Ovary (tissue), 9 donors: ENCODE results near the gene TNS1. TPM values are rescaled to one million over a fixed set of nuclear protein-coding genes. Genes with fewer than 3 reads are reported as not detected.
A peak's percentile ranks its signal among the peaks of the same experiment; 100 is the strongest.

Experiments used
- DNase-seq, 5 donors: peaks; one replicate each; pipeline ENCODE4 v3.0.0-alpha.2; 2019 to 2020
- H3K27ac ChIP-seq, 2 donors: fragments of 200-600 bp; one replicate each; pipeline versions ENCODE4 v1.5.1 to v1.8.0; 2019 to 2022
- H3K27me3 ChIP-seq: fragments of 200-600 bp; one replicate; pipeline ENCODE4 v1.8.0; 2022
- H3K36me3 ChIP-seq: fragments of 200-600 bp; sonication (generic); one replicate; pipeline ENCODE4 v1.5.1; 2019
- H3K4me1 ChIP-seq: one replicate; pipeline ENCODE4 v1.8.1; 2013; ENCODE audit warnings: mild to moderate bottlenecking, moderate library complexity; ENCODE audit not compliant: insufficient read depth
- H3K4me3 ChIP-seq: fragments of 200-600 bp; sonication (generic); one replicate; pipeline ENCODE4 v1.5.1; 2017
- H3K9me3 ChIP-seq, 2 donors: fragments of 200-600 bp in 1 of 2; sonication (generic) in 1 of 2; one replicate each; pipeline versions ENCODE4 v1.5.1 to v1.8.1; 2013 to 2019; ENCODE audit warnings: mild to moderate bottlenecking in 1 of 2, moderate library complexity in 1 of 2
- CTCF ChIP-seq, 3 donors: fragments of 450-650 bp in 2 of 3; fragments of 200-600 bp in 1 of 3; IDR thresholded peaks; one replicate each; pipeline versions ENCODE4 v1.5.1 to v1.8.0; 2016 to 2022; ENCODE audit warnings: antibody characterized with exemption in 3 of 3, mild to moderate bottlenecking in 1 of 3
- EP300 ChIP-seq: sonication (generic); formaldehyde crosslinking; IDR thresholded peaks from one replicate; pipeline ENCODE4 v1.6.1; 2017; ENCODE audit warnings: antibody characterized with exemption
- POLR2A ChIP-seq: fragments of 450-650 bp; IDR thresholded peaks from one replicate; pipeline ENCODE4 v1.6.1; 2017; ENCODE audit warnings: antibody characterized with exemption, mild to moderate bottlenecking, moderate library complexity
- WGBS, 3 donors: extraction: QIAGEN DNeasy Blood & Tissue Kit in 1 of 3; methylation state at CpG; one replicate each; pipeline versions ENCODE4 v1.1.5 to v1.1.7; 2013 to 2017; 5-methylcytosine and 5-hydroxymethylcytosine counted together
- intact Hi-C, 4 donors: fragments of 100-400 bp; cut with DNase I; formaldehyde crosslinking; loops; one replicate each; pipeline versions ENCODE4 v1.11.0 to v1.15.1; 2022 to 2023
- polyA plus RNA-seq, 2 donors: library from polyadenylated mRNA; stranded (reverse); fragments of 200-250 nt in 1 of 2; fragments of 350-450 nt in 1 of 2; fragmentation: Illumina TruSeq in 1 of 2; extraction: RNeasy Lipid Tissue Mini Kit (QIAGEN cat#74804) in 1 of 2; gene quantifications; one replicate each; pipeline ENCODE4 v1.2.3, GENCODE V29; 2013 to 2014
- total RNA-seq, 7 donors: library from RNA; depleted of rRNA in 2 of 7; stranded (reverse); fragments of >200 nt in 2 of 7; fragmentation: NEBNext Ultra II Directional in 3 of 7; extraction: Animal tissue kit (Norgen Biotek cat#: 25700) in 3 of 7; gene quantifications; one replicate each; pipeline versions ENCODE4 v1.1.0 to v1.2.4, GENCODE V29; 2016 to 2023
- donor health status: DM: no; HTN: no; CAD: no; lungs with moderate emphysema.
- donor health status: DM: no; HTN: no; CAD: no.
- donor health status: Bipolar disorder and iron deficiency.
- donor health status: DM: yes; HTN: yes; CAD: no.
- donor health status: DM: no; HTN: no; CAD: no.
- donor health status: DM: yes; HTN: yes; CAD: no.

TNS1 gene
- total and polyA plus RNA-seq, 9 donors: 140 to 568 (median 356) TPM

- no peak for TF ChIP-seq CTCF (IDR thresholded peaks at IDR 0.05)
- WGBS, 3 donors: 6 to 8% (median 7%) methylated on average over 4 of the region's 4 CpGs
- peak overlapping the region; percentile 31 to 64 for H3K27ac ChIP-seq
- H3K27me3 ChIP-seq: no peaks in the 10 kb centered on the region
- no peaks in the 10 kb centered on the region for H3K9me3 ChIP-seq
- intact Hi-C loops: loop anchor here in 1 of 4 donors (10.0 kb wide), 1 partner anchor 52 kb away; no protein-coding TSS in a partner anchor
- DNase-seq: peak; percentile 63 to 73 (median 67)
- H3K4me3 ChIP-seq: no peak overlapping the region
- H3K4me1 ChIP-seq: peaks cover 31% of the 10 kb centered on the region
- H3K36me3 ChIP-seq: no peaks in the 10 kb centered on the region
These were observed 145.9 kb downstream of the TNS1 start for GRCh38 chr2:217856871-217857270.

GRCh38 chr2:217856159-217856558 is 146.6 kb downstream of the TNS1 start:
- TF ChIP-seq POLR2A: no peak
- no peak for TF ChIP-seq CTCF (IDR thresholded peaks at IDR 0.05)
- Histone ChIP-seq H3K4me1 (peaks cover 36% of the 10 kb centered on the region), H3K27me3 (no peaks in the 10 kb centered on the region), H3K9me3 (no peaks in the 10 kb centered on the region), H3K4me3 (no peak overlapping the region), H3K36me3 (no peaks in the 10 kb centered on the region), H3K27ac (peak overlapping the region in 1 of 2 donors; percentile 64)
- no peak for DNase-seq
- intact Hi-C loops: loop anchor here in 1 of 4 donors (10.0 kb wide), 1 partner anchor 51 kb away; no protein-coding TSS in a partner anchor
- 91 to 93% (median 93%) methylated on average over 5 to 6 of the region's 6 CpGs for WGBS, 3 donors

GRCh38 chr2:217854684-217855420 is 147.9 kb downstream of the TNS1 start:
- H3K27me3 ChIP-seq: no peaks in the 10 kb centered on the region

GRCh38 chr2:217853961-217854360 is 148.8 kb downstream of the TNS1 start:
- no peak overlapping the region for H3K27ac ChIP-seq
- H3K4me1 ChIP-seq: peaks cover 48% of the 10 kb centered on the region
- H3K36me3 ChIP-seq: no peaks in the 10 kb centered on the region
- DNase-seq: no peak
- no peaks in the 10 kb centered on the region for H3K27me3 ChIP-seq
- no peaks in the 10 kb centered on the region for H3K9me3 ChIP-seq
- WGBS, 3 donors: 67 to 75% (median 69%) methylated on average over 3 of the region's 3 CpGs
- TF ChIP-seq EP300: no peak
- TF ChIP-seq CTCF (IDR thresholded peaks at IDR 0.05): no peak
- no peak for TF ChIP-seq POLR2A
- intact Hi-C loops: loop anchor here in 1 of 4 donors (10.0 kb wide), 1 partner anchor 49 kb away; no protein-coding TSS in a partner anchor
- H3K4me3 ChIP-seq: no peak overlapping the region

More at GRCh38 chr2:217854684-217855420, 147.9 kb downstream of the TNS1 start:
- no peak for DNase-seq
- TF ChIP-seq CTCF (IDR thresholded peaks at IDR 0.05) (no peak), EP300 (no peak), POLR2A (no peak)
- Histone ChIP-seq H3K4me3 (no peak overlapping the region), H3K36me3 (no peaks in the 10 kb centered on the region), H3K27ac (peak overlapping the region in 1 of 2 donors; percentile 5), H3K9me3 (no peaks in the 10 kb centered on the region), H3K4me1 (peaks cover 47% of the 10 kb centered on the region)
- intact Hi-C loops: loop anchor here in 1 of 4 donors (10.0 kb wide), 1 partner anchor 50 kb away; no protein-coding TSS in a partner anchor
- 75 to 94% (median 92%) methylated on average over 7 of the region's 7 CpGs for WGBS, 3 donors
